ENCODE results near the gene ITPR1.
"Not testable (repeated sequence)": the region's sequence is repeated elsewhere in the genome, so short reads cannot be mapped to it uniquely, and the experiment has no call there.

Gene ITPR1

DNA sequence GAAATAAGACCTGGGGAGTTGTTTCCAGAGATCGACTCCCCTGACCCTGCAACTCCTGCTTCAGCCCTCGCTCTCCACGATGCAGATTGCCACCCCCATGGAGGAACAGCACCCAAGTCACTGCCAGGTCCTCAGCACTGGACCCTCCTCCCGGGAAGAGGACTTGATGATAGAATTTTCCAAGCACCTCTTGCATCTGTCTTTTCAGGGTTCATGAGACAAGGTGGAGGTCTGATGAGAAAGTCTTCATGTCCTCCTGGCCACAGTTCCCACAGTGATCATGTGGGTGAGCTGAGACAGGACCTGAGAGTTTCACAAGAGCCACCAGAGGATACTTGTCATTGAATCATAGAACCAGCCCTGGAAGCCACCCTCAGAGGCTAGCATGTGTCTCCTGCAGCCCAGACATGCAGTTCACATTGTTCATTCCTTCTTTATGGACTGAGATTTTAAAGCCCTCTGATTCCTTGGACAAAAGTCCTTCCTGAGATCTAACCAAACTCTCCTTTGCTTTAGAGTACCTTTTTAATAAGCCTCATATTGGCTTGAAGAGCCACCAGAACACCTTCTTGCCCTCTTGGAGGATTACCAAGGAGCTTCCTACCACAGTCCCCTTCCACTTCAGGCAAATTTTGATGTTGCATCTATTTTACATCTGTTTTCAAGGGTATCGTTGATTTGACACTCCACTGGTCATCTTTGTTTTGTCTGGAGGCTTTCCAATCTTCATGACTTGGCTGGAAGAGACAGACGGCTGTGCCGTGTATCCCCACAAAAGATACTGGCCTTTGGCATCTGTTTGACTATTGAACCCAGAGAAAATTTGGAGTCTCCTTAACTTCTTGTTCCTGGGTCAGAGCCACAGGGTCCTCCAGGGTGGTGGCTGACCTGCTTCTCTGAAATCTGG, 261.3 kb downstream of the ITPR1 start:
- Mint-ChIP-seq H3K27ac (no peak overlapping the region), H3K36me3 (ENCODE audit: low read depth) (peaks cover 57% of the 10 kb centered on the region), H3K4me1 (ENCODE audit: low read depth) (peaks cover 49% of the 10 kb centered on the region), H3K9me3 (no peaks in the 10 kb centered on the region), H3K27me3 (no peaks in the 10 kb centered on the region), H3K4me3 (no peak overlapping the region)

DNA sequence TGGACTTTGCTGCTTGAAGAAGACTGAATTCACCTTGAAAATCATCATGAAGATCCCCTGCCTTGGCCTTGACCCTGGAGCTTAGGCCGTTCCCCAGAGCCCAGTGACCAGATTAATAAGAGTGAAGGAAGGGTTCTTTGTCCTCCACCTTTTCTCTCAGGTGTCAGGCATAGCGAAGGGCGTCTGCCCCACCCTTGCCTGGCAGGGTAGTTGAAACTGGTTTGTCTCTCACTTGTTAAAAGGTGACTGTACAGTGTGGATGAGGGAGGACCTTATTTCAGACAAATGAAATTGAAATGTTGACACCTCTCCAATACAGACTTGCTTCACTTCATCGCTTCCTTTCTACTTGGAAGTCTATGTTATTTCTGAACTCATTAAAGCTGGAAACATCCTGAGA, 262.4 kb downstream of the ITPR1 start:
- H3K4me3 Mint-ChIP-seq = no peak overlapping the region
- H3K9me3 Mint-ChIP-seq = no peaks in the 10 kb centered on the region
- H3K27ac Mint-ChIP-seq = peak overlapping the region; percentile 24

DNA sequence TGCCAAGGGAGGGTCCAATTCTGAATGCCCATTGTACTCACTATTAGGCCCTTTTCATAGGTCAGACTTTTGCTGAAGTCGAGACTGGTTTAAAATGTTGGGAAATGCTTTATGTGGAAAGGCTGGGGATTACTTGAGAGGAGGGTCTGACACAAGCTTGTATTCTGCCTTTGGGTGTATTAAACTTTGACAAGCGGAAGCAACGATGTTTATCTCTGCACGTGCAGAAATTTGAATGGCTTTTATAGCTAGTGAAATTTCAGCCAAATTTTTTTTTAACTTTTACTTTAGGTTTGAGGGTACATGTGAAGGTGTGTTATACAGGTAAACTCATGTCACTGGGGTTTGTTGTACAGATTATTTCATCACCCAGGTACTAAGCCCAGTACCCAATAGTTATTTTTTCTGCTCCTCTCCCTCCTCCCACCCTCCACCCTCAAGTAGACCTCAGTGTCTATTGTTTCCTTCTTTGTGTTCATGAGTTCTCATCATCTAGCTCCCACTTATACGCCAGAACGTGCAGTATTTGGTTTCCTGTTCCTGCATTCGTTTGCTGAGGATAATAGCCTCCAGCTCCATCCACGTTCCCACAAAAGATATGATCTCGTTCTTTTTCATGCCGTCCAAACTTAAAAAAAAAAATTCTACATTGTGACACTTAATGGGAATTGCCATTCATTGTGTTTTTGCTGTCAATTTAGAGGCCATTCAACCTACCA, 263.1 kb downstream of the ITPR1 start:
- peaks cover 35% of the 10 kb centered on the region for H3K4me1 Mint-ChIP-seq (ENCODE audit: low read depth)
- no peaks in the 10 kb centered on the region for H3K9me3 Mint-ChIP-seq
- H3K4me3 Mint-ChIP-seq = no peak overlapping the region
- H3K36me3 Mint-ChIP-seq (ENCODE audit: low read depth) = peaks cover 61% of the 10 kb centered on the region
- peak overlapping the region; percentile 24 for H3K27ac Mint-ChIP-seq
- no peaks in the 10 kb centered on the region for H3K27me3 Mint-ChIP-seq

More for the DNA sequence above, 262.4 kb downstream of the ITPR1 start:
- Mint-ChIP-seq H3K27me3 (no peaks in the 10 kb centered on the region), H3K4me1 (ENCODE audit: low read depth) (peaks cover 42% of the 10 kb centered on the region), H3K36me3 (ENCODE audit: low read depth) (peaks cover 61% of the 10 kb centered on the region)

DNA sequence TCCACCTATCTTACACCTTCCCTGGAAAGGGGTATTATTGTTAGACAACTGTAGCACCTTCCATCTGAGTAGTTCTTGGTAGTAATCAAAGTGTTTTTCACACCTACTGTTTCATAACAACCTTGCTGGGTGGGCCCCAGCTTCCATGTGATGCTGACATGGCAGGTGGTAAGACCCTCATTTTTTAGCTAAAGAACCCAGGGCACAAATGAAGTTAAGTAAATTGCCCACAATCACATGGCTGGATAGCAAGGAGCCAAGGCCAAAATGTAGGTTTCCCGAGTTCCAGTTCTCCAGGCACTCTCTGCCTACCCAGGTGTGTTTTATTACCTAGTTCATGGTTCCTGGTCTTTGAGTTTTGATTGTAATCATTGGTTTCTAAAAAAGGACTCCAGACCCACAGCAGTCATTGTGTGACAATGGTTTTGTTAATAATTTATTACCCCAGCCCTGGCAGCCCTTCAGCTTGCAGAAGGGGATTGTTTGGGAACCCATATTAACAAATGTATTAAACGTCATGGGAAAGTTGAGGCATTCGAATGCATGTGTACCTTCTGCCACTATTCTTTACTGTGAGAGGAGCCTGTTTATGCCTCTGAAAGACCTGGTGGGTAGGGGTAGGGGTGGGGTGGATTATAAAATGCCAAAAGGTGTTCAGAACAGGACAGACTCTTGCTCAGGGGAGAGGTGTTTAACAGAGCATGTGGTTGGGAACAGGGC, 263.9 kb downstream of the ITPR1 start:
- Mint-ChIP-seq H3K4me3 (no peak overlapping the region), H3K36me3 (ENCODE audit: low read depth) (peaks cover 69% of the 10 kb centered on the region), H3K27ac (no peak overlapping the region), H3K4me1 (ENCODE audit: low read depth) (peaks cover 28% of the 10 kb centered on the region), H3K27me3 (no peaks in the 10 kb centered on the region), H3K9me3 (no peaks in the 10 kb centered on the region)

DNA sequence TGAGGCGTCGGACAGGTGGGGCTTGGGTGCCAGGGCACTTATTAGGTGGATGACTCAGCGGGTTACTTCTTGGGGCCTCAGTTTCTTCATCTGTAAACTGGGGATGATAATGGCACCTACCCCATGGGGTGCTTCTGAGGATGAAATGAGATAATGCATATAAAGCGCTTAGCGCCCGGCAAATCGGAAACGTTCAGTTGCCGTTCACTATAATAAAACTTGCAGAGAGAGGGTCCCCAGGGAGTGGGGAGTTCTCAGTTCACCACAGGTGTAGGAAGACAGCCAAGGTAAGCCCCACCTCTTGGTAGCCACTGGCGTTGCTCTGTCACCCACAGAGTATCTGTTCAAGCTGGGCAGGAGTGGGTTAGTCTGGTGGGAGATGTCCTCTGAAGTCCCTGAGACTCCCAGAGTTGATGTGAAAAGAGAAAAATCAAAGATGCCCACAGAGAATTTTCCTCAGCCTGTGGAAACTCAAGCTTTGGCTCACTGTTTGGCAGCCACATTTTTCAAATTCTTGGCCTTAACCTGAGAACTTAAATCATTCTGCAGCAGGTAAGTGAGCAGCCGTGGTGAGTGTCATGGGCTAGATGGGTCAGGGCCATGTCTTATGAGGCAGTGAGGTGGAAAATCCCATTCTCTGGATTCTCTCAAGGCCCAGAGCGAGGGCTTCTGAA, 264.6 kb downstream of the ITPR1 start:
- H3K4me1 Mint-ChIP-seq (ENCODE audit: low read depth) = peaks cover 26% of the 10 kb centered on the region
- no peak overlapping the region for H3K27ac Mint-ChIP-seq
- H3K27me3 Mint-ChIP-seq = no peaks in the 10 kb centered on the region

DNA sequence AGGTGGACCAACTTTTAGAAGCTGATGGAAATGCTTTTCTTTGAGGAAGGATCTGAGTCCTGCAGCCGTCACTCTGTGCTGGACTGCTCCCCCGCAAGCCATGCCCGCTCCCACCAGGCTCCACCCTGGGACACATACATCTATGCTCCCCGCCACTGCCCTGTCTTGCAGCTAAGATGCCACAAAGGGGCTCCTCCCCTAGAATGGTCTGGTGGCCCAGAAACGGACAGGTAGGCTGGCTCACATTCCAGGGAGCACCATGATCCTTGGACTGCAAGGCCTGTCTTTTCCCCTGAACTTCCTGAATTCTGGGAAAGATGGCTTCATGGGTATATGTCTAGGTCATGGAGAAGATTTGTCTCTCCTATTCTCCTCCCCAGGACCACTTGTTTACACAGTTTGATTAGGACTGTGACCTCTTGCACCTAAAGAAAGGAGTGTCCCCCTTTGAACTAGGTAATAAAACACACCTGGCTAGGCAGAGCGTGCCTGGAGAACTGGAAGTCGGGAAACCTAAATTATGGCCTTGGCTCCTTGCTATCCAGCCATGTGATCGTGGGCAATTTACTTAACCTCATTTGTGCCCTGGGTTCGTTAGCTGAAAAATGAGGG, 265.2 kb downstream of the ITPR1 start:
- H3K27ac Mint-ChIP-seq = no peak overlapping the region

More for the DNA sequence above, 264.6 kb downstream of the ITPR1 start:
- Mint-ChIP-seq H3K9me3 (no peaks in the 10 kb centered on the region), H3K36me3 (ENCODE audit: low read depth) (peaks cover 74% of the 10 kb centered on the region), H3K4me3 (no peak overlapping the region)

DNA sequence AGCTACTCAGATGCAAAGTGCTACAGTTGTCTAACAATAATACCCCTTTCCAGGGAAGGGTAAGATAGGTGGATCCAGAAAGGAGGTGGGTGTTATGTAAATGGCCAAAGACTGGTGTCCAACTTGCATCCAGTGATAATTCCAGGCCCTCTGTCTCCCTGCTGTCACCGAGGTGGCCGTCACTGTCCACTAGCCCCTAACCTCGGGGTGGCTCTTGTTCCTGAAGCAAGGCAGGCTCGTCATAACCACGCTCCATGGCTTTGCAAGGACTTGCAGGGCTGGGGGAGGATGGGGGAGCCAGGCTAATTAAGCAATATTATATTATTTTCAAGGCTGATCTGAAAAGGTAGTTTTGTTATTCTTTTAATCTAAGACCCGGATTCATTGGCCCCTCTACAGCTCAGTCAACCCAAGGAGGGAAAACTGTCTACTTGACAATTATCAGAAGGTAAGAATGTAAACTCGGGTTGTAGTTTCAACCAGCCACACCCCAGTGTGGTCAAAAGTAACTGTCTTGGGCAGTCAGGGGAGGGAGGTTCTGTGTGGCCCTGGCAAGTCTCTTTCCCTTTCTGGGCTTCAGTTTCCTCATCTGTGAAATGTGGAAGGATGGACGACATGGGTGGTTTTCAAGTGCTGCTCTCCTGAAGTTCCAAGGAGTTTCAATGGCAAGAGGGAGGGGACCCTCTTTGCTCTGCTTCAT, 266.0 kb downstream of the ITPR1 start:
- peaks cover 19% of the 10 kb centered on the region for H3K4me1 Mint-ChIP-seq (ENCODE audit: low read depth)

More for the DNA sequence above, 265.2 kb downstream of the ITPR1 start:
- Mint-ChIP-seq H3K36me3 (ENCODE audit: low read depth) (peaks cover 77% of the 10 kb centered on the region), H3K4me3 (no peak overlapping the region), H3K27me3 (no peaks in the 10 kb centered on the region), H3K4me1 (ENCODE audit: low read depth) (peaks cover 23% of the 10 kb centered on the region), H3K9me3 (no peaks in the 10 kb centered on the region)

DNA sequence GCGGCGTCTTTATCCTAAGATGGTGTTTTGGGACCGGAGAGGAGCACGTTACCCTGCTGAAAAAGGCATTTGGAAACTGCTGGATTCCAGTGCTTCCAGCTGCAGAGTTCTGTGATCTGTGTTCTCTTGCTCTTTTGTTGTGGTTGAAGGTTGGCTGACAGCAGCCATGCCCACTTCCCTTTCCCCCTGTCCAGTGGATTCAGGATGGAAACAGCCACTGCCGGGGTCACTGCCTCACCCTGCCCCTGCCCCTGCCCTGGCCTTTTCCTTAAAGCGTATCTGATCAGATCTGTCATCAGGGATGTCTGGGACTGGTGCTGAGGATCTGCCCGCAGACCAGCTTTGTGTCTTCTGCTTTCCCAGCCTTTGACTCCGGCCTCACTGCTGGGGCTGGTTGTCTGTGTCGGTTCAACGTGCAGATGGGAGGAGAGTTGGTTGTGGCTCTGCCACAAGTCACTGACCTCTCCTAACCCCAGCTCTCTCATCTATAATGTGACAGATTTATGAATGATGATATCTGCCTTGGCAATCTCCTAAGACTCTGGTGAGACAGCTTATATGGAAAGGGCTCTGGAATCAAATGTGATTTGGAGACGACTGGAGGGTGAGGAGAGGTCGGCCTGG, 266.7 kb downstream of the ITPR1 start:
- H3K4me1 Mint-ChIP-seq (ENCODE audit: low read depth) = peaks cover 12% of the 10 kb centered on the region
- no peak overlapping the region for H3K4me3 Mint-ChIP-seq
- no peaks in the 10 kb centered on the region for H3K27me3 Mint-ChIP-seq
- H3K27ac Mint-ChIP-seq = peak overlapping the region; percentile 34
- H3K9me3 Mint-ChIP-seq = no peaks in the 10 kb centered on the region
- peaks cover 82% of the 10 kb centered on the region for H3K36me3 Mint-ChIP-seq (ENCODE audit: low read depth)

More for the DNA sequence above, 266.0 kb downstream of the ITPR1 start:
- no peak overlapping the region for H3K4me3 Mint-ChIP-seq
- no peaks in the 10 kb centered on the region for H3K9me3 Mint-ChIP-seq
- H3K36me3 Mint-ChIP-seq (ENCODE audit: low read depth) = peaks cover 82% of the 10 kb centered on the region
- no peak overlapping the region for H3K27ac Mint-ChIP-seq
- no peaks in the 10 kb centered on the region for H3K27me3 Mint-ChIP-seq

DNA sequence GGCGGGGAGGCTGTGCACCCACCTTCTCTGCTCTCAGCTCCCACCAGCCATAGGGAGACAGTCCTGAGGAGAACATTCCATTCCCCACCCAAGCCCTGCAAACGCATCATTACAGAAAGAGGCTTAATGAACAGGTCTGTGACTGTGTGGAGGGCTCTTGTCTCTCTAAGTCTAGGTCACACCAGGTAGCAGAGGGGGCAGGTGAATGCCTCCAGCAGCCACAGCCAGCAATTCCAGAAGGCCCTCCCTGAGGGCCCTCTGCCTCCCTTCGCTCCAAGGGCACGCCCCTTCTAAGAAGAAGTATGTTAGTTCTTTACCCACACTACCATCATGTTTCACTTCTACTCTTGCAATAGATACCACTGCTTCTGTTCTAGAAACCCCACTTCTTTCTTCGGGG, 268.6 kb downstream of the ITPR1 start:
- Mint-ChIP-seq H3K27me3 (no peaks in the 10 kb centered on the region), H3K27ac (no peak overlapping the region), H3K9me3 (no peaks in the 10 kb centered on the region), H3K36me3 (ENCODE audit: low read depth) (peaks cover 85% of the 10 kb centered on the region), H3K4me3 (no peak overlapping the region), H3K4me1 (ENCODE audit: low read depth) (peaks cover 3% of the 10 kb centered on the region)

DNA sequence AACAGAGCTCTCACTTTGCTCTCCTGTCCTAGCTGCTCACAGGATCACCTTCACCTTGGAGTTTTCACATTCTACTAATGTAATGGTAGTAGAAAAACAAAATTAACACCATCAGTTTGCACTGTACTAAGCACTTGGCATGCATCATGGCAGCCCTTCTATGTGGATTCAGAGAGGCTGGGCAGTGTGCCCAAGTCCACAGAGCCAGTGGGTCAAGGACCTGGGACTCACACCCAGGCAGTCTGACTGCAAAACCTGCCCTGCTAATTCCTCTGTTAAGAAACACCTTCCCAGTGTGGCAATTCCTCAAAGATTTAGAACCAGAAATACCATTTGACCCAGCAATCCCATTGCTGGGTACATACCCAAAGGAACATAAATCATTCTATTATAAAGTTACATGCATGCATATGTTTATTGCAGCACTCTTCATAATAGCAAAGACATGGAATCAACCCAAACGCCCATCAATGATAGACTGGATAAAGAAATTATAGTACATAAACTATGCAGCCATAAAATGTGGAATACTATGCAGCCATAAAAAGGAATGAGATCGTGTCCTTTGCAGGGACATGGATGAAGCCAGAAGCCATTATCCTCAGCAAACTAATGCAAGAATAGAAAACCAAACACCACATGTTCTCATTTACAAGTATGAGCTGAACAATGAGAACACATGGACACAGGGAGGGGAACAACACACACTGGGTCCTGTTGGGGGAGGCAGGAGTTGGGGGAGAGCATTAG, 269.5 kb downstream of the ITPR1 start:
- H3K9me3 Mint-ChIP-seq; H3K27ac Mint-ChIP-seq; H3K4me1 Mint-ChIP-seq (ENCODE audit: low read depth); H3K27me3 Mint-ChIP-seq; H3K4me3 Mint-ChIP-seq: not testable (repeated sequence)
- H3K36me3 Mint-ChIP-seq (ENCODE audit: low read depth) = peaks cover 86% of the 10 kb centered on the region

DNA sequence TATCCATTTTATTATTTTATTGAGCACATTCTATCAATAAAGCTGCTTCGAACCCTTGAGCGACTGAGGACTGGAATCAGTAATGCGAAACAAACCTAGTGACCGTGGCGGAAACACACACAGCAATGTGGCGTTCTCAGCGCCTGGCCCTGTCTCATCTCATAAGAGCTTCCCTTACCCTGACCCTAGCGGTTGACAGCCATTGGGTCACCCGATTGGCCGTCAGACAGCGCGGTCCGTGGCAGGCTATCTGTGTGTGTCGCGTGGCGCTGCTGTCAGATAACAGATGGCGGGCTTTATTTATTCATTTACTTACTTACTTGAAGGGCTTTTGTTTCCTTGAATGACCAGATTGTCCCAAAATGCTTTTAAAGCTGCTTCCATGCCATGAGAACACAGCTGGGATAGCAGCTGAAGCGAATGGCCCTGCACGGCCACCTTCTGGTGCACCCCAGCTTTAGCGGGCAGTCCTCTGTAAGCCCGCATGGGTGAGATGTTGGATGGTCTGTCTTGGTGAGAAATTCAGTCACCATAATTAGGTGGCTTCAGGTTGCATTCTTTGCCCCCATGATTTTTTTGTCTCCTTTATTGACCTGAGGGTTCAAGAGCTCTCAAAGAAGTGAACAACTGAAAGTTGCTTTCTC, 270.6 kb downstream of the ITPR1 start:
- no peak overlapping the region for H3K4me3 Mint-ChIP-seq
- H3K36me3 Mint-ChIP-seq (ENCODE audit: low read depth) = peaks cover 86% of the 10 kb centered on the region
- H3K9me3 Mint-ChIP-seq = no peaks in the 10 kb centered on the region
- no peak overlapping the region for H3K27ac Mint-ChIP-seq
- no peaks in the 10 kb centered on the region for H3K27me3 Mint-ChIP-seq
- peaks cover 3% of the 10 kb centered on the region for H3K4me1 Mint-ChIP-seq (ENCODE audit: low read depth)

DNA sequence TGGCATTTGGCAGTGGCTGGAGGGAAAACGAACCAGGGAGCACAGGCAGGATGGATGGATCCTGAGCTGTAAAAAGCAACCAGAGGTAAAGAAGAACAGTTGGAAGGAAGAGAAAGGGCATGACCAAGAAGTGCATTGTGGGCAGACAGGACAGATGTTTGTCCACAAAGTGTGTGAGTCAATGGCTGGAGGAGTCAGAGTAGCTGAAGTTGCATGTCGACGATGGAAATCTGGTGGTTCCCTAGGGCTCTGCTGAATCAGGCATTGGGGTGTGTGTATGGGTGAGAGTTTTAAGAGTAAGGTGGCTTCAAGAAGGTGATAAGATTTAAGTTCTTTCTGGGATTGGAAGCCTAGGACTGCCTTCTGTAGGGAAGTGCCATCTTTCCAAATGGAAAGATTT, 272.1 kb downstream of the ITPR1 start:
- Mint-ChIP-seq H3K4me3 (no peak overlapping the region), H3K36me3 (ENCODE audit: low read depth) (peaks cover 86% of the 10 kb centered on the region)

More for the DNA sequence above, 272.1 kb downstream of the ITPR1 start:
- peaks cover 3% of the 10 kb centered on the region for H3K4me1 Mint-ChIP-seq (ENCODE audit: low read depth)
- no peaks in the 10 kb centered on the region for H3K9me3 Mint-ChIP-seq
- no peaks in the 10 kb centered on the region for H3K27me3 Mint-ChIP-seq
- peak overlapping the region; percentile 47 for H3K27ac Mint-ChIP-seq
